NCI-H1694 (cell line): ENCODE results near the gene KL.

Source experiments
- DNase-seq: peaks from one replicate; lab custom pipeline; 2025; lab: John Stamatoyannopoulos, UW

Gene KL

DNA sequence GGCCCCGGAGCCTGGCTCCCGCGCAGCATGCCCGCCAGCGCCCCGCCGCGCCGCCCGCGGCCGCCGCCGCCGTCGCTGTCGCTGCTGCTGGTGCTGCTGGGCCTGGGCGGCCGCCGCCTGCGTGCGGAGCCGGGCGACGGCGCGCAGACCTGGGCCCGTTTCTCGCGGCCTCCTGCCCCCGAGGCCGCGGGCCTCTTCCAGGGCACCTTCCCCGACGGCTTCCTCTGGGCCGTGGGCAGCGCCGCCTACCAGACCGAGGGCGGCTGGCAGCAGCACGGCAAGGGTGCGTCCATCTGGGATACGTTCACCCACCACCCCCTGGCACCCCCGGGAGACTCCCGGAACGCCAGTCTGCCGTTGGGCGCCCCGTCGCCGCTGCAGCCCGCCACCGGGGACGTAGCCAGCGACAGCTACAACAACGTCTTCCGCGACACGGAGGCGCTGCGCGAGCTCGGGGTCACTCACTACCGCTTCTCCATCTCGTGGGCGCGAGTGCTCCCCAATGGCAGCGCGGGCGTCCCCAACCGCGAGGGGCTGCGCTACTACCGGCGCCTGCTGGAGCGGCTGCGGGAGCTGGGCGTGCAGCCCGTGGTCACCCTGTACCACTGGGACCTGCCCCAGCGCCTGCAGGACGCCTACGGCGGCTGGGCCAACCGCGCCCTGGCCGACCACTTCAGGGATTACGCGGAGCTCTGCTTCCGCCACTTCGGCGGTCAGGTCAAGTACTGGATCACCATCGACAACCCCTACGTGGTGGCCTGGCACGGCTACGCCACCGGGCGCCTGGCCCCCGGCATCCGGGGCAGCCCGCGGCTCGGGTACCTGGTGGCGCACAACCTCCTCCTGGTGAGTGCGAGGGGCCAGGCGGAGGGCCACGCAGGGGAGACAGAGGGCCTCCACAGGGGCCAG, at the start of gene KL:
Gene KL (plus strand): TSS at position 10 of the 909 bp plus-strand sequence. CDS start 18 bp downstream, at position 28.
- DNase-seq: no peak

GRCh38 chr13:32967584-32968182, 48.5 kb upstream of the KL start:
- no peak for DNase-seq

DNA sequence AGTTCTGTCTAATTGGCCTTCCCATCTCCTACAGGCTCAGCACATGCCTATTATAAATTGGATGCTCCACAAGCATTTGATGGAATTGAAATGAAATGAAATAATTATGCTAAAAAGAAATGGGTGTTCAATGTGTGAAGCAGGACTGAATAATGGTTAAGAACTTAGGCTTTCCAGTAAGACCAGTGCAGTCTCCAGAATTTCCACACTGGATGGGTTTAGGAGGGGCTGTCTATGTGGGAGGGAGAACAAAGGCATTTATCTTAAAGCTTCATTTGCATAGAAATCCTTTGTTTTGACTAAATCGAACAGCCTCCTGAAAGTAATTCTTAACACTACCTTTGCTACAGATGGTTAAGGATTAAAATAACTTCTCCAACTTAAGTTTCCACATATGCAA, 47.9 kb upstream of the KL start:
- DNase-seq: no peak

GRCh38 chr13:32968793-32969192, 47.4 kb upstream of the KL start:
- DNase-seq: no peak

DNA sequence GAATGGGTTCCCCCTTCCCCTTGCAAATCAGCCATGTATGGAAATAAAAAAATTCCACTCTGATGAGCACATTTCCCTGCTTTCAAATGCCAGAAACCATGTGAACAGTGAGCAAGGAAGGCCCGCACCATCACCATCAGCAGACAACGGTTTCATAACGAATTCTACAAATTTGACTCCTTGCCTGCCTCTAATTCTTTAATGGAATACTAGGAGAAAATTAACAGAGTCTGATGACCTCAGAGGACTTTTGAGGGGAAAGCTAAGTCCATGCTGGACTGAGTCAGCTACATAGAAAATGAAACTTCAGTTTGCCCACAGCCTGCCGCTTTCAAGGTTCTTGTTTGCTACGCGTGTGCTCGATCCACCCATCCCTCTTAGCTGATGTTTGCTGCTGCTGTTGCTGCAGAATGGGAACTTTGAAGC, 46.7 kb upstream of the KL start:
- no peak for DNase-seq

DNA sequence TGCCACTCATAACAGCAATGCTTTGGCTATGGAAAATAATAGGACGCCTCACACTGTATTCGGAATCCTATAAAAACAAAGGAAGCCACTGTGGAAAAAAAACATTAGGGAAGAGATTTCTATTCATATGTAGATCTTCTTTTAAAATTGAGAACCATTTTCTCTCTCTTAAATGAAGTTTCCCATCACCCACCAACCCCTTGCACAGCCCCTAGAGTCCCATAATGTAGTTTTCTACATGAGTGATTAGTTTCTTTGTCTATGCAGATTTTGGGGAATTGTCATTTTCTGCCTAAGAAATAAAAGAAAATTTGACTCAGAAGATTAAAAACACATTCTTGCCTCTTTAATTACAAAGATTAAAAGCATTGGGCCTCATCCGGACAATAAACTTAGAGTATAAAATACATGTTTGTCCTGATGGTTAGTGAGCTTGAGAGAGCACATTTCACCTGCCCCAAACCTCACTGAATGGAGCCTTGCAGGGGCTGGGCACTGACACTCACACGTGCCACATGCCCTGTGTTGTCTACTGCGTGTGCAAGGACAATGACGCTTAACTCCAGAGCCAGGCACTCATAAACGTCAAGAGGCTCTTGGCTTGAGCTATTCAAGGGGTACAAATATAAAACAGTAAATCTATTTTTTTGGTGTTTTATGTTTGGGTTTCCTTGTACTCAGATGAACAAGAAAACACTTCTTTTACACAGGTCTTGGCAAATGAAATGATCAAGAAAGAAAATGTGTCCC, 40.0 kb upstream of the KL start:
- no peak for DNase-seq

- DNase-seq: no peak
These were observed 39.3 kb upstream of the KL start for GRCh38 chr13:32976912-32977311.

- DNase-seq: no peak
These were observed 38.9 kb upstream of the KL start for GRCh38 chr13:32977321-32977720.

DNA sequence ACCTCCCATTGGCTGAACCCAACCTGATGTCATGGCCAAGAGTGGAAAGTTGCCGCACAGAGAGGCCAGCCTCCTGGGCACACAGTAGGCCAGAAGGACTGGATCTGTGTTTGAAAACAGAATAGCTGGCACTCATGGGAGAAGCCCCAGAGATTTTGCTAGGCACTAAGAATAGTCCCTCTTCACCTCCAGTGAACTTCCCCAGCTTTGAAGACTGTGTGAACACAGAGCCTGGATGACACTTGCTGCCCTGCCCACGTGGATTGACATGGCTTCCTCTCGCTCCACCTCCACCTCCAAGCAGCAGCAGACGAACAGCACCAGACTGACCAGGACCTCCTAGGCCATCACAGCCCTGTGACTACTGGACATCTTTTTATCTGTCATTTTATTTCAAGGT, 37.9 kb upstream of the KL start:
- no peak for DNase-seq

DNA sequence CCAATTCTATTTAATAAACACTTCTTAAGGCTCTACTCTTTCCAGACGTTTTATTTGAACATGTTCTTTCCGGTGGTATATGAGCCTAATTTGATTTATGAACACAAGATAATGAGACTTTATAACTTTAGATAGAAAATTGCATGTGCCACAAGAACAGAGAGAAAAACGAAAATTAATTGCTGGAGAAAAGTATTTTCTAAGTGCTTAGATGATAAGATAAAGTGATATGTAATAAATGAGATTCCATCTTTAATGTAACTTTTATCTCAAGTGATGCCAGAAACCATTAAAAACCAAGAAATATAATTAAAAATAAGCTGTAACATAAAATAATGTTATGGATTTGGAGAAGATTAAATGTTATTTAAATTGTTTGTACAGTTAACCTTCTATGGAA, 33.2 kb upstream of the KL start:
- DNase-seq: no peak

DNA sequence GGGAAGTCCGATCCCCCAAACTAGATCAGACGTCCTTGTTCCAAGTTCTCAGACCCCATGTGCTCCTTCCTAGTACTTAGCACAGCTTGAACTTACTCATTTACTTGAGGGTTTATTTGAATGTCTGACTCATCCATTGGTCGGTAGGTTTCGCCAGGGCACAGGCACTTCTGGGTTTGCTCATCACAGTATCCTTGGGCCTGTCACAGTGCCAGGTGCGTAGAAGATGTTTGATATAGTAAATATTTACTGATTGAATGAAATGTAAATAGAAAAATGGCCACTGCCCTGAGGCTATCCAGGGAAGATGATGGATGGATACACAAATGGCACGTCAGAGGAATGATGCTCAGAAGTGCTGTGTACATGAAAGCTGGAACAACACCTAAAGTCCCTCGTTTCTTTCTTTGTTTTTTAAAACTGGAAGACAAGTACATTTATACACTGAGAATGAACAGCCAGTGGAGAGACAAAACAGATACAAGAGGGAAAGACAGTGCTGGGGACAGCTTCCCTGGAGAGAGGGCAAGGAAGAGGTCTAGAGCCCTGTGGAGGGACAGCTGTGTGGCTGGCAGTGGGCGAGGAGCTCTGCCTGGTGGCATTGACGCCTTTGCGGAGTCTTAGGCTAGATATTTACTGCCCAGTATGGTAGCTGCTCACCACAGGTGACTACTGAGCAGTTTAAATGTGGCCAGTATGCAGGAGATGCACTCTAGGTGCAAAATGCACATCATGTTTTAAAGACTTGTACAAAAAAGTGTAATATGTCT, 31.2 kb upstream of the KL start:
- DNase-seq: no peak

- no peak for DNase-seq
These were observed 29.7 kb upstream of the KL start for GRCh38 chr13:32986552-32986951.

DNA sequence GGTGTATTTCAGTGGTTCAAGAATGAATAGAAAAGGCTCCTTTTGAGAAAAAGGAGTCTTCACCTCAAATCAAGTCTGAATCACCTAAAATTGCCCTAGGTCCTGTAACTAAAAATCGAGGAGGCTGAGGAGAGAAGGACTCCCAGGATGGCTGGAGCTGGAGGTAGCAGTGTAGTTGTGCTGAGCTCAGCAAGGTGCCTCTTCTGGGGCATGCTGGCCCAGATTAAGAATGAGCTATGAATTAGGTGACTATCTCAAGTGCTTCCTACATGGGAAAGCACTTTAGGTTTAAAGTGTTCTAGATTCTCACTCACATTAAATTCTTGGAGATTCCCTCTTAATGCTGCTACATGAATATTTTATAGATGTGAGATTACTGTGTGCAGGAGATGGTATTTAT, 28.8 kb upstream of the KL start:
- DNase-seq: no peak

- no peak for DNase-seq
These were observed 27.5 kb upstream of the KL start for GRCh38 chr13:32988608-32989289.

GRCh38 chr13:32989290-32989667, 26.9 kb upstream of the KL start:
- no peak for DNase-seq

DNA sequence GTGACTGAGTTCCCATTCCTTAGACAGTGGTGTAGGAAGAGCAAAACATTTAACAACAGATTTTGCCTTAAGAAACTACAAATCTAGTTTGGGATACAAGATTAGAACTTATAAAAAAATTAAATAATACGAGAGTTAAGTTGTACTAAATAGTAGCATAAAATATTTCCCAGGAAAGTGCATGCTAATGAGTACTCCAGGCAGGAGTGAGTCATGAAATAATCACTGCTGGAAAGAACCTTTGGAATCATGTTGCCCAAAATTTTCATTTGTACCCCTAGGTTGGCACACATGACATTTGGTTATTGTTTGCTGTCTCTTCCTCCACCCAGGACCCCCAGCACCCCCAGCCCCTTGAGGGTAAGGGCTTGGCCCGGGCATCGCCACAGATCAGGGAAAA, 26.3 kb upstream of the KL start:
- no peak for DNase-seq

GRCh38 chr13:32993145-32993544, 23.1 kb upstream of the KL start:
- DNase-seq: no peak

GRCh38 chr13:32997399-32997798, 18.8 kb upstream of the KL start:
- DNase-seq: no peak

- no peak for DNase-seq
These were observed 17.3 kb upstream of the KL start for GRCh38 chr13:32998966-32999365.

DNA sequence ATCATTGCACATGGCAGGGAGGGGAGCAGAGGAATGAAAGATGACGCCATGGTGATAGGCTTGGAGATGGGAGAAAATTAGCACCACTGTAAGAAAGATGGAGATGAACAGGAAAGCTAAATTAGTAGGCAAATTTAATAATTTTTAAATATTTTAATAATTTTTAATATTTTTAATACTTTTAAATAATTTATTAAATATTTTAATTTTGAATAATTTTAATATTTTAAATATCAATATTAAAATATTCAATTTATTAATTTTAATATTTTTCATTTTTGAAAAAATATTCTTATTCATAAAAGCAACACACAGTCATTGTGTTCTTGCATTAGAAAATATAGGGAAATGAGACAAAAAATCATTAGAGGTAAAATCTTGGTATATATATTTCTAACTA, 15.9 kb upstream of the KL start:
- DNase-seq: no peak

GRCh38 chr13:33003458-33004019, 12.7 kb upstream of the KL start:
- no peak for DNase-seq
